HG02623 (cell line): ENCODE data around the gene SLC10A3.

Source experiments
- ATAC-seq: cut with Tn5 transposase; IDR thresholded peaks from one replicate; pipeline ENCODE4 v1.9.1; 2021; ENCODE audit warnings: moderate library complexity; ENCODE audit not compliant: unreplicated experiment

SLC10A3 gene, protein sequence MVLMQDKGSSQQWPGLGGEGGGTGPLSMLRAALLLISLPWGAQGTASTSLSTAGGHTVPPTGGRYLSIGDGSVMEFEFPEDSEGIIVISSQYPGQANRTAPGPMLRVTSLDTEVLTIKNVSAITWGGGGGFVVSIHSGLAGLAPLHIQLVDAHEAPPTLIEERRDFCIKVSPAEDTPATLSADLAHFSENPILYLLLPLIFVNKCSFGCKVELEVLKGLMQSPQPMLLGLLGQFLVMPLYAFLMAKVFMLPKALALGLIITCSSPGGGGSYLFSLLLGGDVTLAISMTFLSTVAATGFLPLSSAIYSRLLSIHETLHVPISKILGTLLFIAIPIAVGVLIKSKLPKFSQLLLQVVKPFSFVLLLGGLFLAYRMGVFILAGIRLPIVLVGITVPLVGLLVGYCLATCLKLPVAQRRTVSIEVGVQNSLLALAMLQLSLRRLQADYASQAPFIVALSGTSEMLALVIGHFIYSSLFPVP

DNA sequence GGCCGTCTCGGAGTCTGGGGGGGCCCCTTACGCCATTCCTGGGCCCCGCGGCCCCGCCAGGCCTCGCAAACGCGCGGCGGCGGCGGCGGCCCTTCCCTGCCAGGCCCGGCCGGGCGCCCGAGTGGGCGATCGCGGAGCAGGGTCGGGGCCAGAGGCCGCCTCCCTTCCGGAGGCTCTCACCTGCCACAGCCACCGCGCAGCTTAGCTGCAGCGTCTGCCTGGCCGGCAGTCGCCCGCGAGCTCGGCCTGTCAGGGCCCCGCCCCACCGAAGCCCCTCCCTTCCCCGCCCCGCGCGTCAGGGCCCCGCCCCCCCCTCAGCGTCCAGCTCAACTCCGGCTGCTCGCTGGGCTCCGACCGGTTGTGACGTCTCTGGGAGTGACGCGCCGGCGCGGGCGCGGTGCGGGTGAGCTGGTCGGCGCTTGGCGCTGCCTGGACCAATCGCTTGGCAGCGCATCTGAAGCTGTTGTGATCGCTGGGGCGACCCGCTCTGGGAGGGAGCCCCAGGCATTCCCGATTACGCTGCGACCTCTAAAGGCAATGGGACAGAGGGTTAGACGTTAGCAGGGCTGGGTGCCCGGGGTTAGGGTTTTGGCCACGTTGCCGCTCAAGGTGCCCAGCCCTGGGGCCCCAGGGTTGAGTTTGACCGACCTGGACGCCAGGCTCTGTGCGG, at the start of gene SLC10A3:
SLC10A3 (minus strand) TSS at position 216 of the 670 bp plus-strand sequence. CDS start 1,689 bp downstream, outside the sequence.
- ATAC-seq, result peak; percentile 67

DNA sequence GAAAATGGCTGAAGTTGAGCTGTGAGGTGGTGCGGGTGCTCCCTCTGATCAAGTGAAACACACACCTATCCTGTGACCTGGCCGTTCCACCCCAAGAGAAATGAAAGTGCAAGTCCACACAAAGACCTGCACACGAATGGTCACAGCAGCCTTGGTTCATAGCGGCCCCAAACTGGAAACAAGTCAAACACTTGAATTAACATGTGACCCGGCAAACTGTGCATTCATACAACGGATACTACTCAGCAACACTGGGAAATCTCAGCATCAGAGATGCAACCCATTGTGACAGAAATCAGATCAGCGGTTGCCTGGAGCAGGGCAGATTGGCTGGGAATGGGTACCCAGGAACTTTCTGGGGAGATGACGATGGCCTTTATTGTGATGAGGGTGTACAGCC, 48.6 kb upstream of the SLC10A3 start:
- no peak for ATAC-seq

DNA sequence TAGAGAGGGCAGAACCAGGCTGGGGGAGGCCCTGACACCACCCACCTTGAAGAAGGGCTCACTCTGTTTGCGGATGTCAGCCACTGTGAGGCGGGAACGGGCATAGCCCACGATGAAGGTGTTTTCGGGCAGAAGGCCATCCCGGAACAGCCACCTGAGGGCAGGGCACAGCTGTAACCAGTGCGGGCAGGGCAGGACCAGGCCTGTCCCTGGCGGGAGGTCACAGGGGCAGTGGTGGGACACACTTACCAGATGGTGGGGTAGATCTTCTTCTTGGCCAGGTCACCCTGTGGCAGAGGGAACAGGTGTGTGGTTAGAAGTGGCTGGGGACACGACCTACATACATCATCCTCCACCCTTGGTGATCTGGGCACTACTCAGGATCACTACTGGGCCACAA, 45.5 kb upstream of the SLC10A3 start:
- no peak for ATAC-seq

DNA sequence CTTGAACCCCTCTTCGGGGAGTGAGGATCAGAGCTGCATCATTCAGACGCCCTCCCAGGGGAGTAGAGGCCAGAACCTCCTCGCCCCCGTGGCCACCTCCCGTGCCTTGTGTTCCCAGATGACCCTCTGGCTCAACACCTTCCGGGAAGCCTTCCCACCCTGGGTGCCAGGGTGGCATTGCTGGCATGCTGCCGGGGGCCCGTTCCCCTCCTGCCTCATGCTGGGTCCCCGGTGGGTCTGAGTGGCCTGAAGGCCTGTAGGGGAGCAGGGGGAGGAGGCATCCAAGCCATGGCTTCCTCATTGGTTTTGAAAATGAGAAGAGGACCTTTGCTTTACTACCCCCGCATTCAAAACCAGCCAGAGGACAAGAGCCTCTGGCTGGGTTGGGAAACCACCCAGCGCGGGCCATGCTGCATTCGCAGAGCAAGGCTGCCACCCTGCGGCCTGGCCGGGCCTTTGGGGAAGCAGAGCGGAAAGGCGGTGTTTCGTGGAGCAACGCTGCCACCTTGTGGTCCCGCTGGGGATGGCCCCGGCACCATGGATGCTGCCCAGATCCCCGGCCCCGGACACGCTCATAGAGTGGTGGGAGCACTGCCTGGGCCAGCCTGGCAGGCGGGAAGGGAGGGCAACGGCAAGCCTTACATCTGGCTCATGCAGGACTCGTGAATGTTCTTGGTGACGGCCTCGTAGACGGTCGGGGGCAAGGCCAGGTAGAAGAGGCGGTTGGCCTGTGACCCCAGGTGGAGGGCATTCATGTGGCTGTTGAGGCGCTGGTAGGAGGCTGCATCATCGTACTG, 44.3 kb upstream of the SLC10A3 start:
- ATAC-seq, result peak; percentile 53

DNA sequence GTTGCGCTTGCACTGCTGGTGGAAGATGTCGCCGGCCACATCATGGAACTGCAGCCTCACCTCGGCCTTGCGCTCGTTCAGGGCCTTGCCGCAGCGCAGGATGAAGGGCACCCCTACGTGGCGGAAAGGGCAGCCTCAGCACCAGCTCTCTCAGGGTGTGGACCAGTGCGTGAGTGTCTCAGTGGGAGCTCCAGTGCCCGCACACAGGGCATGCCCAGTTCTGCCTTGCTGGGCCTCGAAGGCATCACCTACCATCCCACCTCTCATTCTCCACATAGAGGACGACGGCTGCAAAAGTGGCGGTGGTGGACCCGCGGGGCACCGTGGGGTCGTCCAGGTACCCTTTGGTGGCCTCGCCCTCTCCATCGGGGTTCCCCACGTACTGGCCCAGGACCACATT, 42.3 kb upstream of the SLC10A3 start:
- no peak for ATAC-seq

DNA sequence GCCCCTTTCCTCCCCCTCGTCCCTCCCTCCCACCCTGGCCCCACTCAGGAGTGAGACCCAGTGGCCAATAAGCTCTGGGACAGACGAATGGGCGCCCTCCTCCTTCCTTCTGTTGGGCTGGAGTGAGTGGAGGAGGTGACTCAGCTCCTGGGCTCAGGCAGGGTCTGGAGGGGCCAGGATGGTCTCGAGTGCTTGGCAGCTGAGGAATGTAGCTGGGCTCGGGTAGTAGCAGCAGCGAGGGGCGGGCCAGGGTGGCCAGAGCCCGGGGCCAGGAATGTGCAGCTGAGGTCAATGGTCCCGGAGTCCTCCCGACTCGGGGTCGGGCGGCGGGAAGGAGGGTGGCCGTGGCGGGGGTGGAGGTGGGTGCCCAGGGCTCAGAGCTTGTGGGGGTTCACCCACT, 41.2 kb upstream of the SLC10A3 start:
- ATAC-seq, result no peak

DNA sequence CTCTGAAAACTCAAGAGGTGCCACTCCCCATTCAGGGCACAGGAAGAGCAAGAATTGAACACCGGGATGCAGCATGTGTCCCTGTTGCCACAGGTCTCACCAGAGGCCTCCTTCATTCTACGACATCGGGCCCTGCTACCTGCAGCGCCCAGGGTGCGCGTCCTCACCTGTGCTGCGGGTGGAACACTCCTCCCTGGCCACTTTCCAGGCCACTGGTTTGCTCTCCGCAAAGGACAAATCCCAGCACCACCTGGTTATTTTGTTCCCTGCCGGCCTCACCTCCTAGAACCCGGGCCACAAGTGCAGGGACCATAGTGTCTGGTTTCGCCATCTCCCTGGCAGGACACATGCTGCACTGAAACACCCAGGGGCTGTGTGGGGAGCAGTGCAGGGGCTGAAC, 39.9 kb upstream of the SLC10A3 start:
- no peak for ATAC-seq

DNA sequence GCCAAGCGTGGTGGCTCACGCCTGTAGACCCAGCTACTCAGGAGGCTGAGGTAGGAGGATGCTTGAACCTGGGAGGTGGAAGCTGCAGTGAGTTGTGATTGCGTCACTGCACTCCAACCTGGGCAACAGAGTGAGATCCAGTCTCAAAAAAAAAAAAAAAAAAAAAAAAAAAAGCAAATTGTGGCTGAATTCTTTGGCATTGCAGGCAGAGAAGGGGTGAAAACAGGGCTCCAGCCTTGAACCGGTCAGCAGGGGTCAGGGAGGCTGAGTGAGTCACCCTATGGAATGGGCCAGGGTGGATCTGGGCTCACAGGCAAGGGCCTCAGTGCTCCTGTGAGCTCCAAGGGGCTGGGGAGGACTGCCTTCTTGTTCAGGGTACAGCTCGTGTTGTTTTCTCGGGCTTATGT, 38.8 kb upstream of the SLC10A3 start:
- ATAC-seq, result no peak

DNA sequence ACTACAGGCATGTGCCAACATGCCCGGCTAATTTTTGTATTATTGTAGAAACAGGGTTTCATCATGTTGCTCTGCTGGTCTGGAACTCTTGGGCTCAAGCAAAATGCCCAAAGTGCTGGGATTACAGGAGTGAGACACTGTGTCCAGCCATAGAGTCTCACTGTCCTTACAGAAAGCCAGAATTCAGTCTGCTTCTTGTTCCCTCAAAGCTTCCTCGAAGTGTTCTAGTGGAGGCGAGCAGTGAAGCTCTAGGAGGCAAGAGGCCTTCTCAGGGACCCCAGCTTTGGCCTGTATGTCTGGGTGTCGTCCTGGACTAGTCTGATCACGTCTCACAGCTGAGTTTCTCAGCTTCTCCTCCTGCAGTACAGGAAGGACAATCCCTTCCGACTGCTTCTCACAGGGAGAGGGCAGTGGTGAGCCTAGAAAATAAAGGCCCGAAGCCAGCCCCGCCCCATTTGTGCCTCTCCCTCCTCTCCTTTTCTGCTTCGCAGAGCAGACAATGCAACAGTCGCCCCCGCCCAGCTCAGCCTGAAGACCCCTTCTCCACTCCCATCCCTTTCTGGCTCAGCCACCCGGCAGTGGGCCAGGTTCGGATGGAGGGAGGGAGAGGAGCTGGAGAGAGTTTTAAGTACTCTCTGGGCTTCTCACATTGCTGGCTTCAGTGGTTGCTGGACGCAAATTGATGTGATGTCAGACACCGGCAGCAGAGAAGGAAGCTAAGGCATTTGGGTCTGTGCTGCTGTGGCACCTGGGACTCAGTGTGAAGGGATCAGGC, 36.7 kb upstream of the SLC10A3 start:
- peak; percentile 73 for ATAC-seq

DNA sequence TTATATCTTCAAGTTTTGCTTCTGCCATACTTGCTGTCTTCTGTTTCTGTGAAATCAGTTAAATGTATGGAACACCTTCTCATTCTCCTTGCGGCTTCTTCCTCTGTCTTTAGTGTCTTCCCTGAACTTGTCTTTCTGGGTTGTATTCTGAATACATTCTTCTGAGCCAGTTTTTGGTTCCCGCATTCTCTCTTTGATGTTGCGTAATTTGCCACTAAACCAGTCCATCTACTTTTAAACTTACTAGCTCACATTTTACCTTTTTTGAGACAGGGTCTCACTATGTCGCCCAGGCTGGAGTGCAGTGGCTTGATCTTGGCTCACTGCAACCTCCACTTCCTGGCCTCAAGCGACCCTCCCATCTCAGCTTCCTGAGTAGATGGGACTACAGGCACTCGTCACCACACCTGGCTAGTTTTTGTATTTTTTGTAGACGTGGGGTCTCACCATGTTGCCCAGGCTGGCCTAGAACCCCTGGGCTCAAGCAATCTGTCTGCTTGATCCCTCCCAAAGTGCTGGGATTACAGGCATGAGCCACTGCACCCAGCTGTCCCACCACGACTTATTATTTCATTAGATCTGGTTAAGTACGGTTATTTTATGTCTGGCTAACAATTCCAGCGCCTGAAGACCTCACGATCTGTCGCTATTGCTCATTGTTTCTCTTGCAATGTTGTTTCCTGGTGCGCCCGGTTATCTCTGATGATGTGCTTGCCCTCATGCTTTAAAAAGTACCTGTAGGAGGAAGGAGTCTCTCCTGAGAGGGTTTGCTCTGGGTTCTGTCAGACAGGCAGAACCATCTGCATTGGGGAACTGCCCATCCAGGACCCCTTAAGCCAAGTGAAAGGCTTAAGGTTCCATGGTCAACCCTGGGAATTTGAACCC, 35.4 kb upstream of the SLC10A3 start:
- ATAC-seq, result no peak

DNA sequence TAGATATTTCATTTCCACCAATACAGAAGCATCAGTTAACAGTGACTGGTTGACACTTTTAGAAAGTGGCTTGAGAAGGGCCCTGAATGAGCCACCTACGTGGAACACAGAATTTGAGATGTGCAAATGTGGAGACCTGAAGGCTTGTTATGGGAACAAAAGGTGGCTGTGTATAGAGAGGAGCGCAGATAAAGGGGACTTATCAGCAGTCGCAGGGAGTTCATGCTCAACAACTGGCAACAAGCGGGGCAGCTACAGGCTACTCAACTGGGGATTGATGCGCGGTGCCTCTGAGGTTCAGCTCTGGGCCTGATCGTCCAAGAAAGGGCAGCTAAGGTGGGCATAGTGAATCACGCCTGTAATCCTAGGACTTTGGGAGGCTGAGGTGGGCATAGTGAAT, 29.0 kb upstream of the SLC10A3 start:
- ATAC-seq, result no peak

DNA sequence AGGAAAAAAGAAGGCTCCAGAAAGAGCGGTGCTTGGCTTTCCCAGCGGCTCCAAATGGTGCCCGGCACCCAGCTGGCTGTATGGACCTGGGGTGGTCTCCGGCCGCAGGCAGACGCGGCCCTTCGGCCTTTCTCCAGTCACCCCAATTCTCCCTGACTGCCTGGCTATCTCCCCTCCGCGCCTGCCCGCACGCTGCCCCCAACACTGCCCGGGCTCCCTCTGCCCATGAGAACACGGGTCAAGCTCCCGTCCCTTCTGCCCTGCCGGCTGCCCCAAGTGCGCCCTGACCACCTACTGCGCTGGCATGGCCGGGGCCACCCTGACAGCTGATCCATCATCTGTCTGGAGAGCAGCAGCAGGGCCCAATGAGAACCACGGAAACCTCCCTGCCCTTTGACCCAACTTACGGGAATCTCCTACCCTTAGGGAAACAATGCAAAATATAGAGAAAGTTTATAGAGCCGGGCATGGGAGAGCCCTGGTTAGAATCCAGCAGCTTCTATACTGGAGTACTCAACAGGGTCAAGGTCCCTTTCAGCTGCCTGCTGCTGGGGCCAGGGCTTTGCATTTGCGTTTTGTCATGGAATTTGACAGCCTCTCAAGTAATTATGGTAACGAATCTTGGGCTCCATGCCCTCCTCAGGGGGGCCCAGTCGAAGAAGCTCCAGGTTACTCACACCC, 26.8 kb upstream of the SLC10A3 start:
- ATAC-seq, result no peak

DNA sequence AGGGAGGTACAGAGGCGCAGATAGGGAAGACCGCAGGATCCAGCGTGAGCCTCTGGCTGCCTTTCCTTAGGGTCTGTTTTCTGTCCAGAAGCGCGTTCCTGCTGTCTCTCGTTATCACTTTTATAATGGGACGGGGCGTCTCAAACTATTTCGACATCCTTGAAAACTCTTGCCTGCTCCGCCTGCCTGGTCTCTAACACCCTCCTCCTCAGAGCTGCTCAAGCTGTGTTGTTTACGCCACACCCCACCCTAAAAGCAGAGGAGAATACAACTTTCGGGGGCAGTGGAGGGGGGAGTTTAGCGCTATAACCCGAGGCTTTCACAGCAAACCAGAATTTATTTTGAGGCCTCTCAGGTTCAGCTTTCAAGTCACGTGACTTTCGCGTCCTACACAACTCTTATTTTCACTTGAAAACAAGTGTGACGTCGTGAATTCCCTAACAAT, 26.2 kb upstream of the SLC10A3 start:
- ATAC-seq, result no peak

DNA sequence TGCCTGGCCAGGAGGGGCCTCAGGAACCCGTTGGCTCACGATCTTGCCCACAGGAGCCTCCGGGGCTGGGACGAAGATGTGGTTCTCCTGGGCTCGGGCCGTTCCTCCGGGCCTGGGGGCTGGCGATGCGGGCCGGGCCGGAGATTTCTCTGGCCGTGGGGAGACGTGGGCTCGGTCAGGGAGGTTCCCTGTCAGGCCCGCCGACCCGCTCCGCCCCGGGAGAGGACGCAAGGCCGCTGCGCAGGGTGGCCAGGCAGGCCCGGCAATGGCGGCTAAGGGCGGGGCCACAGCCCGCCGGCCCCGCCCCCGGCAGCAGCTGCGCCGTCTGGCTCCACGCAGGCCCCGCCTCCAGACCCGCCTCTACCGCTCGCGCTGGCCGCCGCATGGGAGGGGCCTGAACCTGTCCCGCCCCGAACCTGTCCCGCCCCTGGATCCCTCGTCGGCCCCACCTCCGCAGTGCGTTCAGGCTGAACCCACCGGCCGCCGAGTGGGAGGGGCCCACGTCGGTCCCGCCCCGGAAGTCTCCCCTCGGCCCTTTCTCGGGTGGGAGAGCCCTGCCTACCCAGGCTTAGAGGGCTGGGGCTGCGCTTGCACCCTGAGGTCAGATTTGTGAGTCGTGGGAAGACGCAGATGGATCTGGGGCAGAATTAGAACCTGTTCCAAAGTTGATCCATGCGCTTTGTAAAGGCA, 25.7 kb upstream of the SLC10A3 start, which contains the start of gene FAM3A:
FAM3A (minus strand) TSS at position 267 of the 690 bp plus-strand sequence. CDS start 460 bp downstream, outside the sequence.
- ATAC-seq, result peak; percentile 84

DNA sequence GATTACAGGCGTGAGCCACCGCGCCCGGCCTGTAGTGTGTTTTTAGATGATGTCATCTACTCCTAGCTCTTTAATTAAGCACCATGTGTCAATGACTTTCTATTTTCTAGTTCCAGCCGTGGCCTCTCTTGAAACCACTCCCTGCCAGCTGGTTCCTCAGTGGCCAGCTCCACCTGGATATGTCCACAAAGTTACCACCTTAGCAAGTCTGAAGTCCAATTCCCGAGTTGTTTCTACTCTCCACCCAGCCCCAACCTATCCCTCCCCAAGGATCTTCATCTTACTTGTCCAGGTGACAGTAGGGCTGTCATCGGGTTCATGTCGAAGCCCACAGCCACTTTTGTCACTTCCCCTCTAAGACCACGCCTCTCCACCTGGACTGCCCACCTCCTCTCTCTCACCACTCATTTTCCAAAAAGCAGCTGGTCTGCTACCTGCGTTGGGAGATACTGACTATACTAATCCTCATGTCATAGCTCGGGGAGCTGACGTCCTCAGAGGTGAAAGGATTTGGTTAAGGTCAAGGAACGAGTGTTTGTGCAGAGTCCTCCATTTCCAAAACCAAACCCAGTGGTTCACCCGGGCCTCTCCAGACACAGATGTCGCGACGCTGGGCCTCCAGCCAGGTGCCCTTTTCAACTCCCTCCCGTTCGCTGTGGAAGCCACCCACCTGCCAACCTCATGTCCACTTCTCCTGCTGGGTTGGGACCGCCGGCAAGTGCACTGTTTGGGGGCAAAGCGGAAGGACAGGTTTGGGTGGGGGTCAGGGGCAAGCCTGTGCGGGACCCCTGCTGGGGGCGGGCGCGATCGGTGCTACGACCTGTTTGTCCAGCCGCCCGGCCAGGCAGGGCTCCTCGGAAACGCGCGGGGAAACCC, 24.9 kb upstream of the SLC10A3 start:
- no peak for ATAC-seq

DNA sequence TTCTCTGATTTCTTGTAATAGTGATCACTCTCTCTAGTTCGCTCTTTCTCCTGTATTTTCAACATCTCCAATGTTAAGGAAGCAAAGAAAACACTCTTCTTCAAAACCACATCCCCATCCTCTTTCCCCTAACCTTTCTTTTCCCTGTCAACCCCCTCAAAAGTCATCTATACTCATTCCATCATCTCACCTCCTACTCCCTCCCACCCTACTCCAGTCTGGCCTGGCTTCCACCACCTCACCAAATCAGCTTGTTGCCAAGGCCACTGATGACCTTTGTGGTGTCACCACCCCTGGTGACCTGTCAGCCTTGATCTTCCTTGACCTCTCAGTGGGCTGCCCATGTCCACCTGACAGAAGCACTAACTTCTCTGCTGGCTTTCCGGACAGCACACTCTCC, 23.3 kb upstream of the SLC10A3 start:
- no peak for ATAC-seq

DNA sequence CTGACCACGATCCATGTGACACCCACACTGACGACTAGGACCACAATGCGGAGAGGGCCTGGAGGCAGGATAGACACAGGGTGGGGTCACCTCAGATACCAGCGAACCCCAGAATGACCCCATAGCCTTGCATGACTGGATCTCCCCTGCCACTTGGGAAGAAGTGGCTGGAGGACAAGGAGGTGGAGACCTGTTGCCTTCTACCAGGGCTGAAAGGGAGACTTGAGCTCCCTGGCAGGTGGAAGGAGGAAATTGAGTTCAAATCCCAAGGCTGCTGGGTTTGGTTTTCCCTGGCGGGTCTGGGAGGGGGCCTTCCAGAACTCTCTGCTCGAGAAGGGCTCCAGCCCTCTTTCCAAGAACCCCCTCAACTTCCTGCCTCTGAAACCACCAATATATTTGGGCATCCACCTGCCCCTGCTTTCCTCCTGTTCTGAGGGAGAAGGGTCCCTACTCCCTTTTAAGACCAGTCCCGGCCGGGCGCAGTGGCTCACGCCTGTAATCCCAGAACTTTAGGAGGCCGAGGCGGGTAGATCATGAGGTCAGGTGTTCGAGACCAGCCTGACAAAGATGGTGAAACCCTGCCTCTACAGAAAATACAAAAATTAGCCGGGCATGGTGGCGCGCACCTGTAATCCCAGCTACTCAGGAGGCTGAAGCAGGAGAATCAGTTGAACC, 22.6 kb upstream of the SLC10A3 start:
- ATAC-seq, result no peak
